ENCODE measurements around the gene RGS14.
A peak's percentile ranks its signal among the peaks of the same experiment; 100 is the strongest.

Gene RGS14

DNA sequence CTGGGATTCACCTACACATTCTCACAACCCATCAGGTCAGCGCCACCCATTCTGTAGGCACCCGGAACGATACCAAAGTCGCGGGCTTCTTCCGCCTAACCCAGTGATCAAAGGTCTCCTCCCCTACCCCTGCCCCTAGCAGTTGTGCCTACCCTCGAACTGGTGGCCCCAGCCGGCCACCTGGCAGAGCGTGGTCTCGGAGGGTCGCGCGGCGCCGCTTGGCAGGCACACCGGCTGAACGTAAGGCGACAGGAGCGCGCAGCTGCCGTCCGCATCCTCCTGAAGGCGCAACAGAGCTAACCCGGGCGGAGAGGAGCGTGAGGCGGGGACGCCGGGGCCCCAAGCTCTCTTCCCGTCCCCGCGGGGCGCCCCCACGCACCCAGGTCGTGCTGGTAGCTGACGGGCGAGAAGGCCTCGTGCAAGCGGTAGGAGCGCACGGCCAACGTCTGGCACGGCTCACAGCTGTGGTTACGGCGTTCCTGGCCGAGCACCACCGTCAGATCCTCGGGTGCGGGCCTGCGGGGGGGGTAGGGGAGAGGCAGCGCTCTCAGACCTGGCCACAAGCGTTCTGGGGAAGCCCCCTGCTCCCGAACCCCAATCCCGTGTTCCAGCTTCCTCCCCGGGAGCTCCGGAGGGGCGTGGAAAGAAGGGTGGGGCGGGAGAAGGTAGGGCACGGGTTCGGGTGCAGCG is 45.5 kb downstream of the RGS14 start:
- H3K27ac ChIP-seq: peak overlapping the region; percentile 96
- TF ChIP-seq ZFX (IDR thresholded peaks at IDR 0.05): peak; percentile 75; the same call in 1 of the 2 replicates
- TF ChIP-seq, protein P1, sequence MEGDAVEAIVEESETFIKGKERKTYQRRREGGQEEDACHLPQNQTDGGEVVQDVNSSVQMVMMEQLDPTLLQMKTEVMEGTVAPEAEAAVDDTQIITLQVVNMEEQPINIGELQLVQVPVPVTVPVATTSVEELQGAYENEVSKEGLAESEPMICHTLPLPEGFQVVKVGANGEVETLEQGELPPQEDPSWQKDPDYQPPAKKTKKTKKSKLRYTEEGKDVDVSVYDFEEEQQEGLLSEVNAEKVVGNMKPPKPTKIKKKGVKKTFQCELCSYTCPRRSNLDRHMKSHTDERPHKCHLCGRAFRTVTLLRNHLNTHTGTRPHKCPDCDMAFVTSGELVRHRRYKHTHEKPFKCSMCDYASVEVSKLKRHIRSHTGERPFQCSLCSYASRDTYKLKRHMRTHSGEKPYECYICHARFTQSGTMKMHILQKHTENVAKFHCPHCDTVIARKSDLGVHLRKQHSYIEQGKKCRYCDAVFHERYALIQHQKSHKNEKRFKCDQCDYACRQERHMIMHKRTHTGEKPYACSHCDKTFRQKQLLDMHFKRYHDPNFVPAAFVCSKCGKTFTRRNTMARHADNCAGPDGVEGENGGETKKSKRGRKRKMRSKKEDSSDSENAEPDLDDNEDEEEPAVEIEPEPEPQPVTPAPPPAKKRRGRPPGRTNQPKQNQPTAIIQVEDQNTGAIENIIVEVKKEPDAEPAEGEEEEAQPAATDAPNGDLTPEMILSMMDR (conservative IDR thresholded peaks at IDR 0.05): no peak

DNA sequence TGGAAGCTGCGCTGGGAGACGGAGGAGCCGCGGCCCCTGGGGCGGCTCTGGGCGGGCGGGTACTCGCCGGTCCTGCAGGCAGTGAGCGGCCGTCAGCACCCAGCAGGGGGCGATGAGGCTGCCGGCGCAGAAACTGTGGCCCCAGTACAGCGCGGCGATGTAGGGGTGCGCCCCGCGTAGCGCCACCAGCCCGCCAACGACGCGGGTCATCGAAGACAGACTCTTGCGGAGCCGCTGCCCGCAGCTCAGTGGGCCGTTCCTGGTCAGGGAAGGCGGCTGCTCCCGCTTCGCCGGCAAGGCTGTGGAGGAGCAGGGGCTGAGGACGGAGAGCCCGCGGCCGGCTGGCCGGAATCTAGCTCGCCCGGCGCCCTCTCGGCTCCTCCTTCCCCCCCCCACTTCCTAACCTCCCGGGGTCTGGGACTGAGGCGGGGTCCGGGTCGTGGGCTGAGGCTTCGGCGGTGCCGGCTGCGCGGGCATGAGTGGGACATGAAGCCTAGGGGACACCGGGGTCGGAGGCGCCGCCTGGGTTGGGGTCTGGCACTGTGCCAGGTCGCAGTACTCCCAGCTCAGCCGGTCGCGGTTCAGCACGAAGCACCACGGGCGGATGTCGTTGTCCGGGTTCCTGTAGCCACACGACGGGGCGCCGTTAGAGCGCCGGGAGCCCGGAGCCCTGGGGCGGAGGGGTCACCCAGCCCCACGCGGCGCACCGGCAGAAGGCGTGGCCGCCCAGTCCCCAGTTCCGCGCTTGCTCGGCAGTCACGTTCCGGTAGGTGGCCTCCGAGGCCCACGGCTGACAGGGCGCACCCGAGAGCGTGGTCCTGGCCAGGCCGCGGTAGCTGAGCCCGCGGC is 46.3 kb downstream of the RGS14 start:
- H3K27ac ChIP-seq: peak overlapping the region; percentile 96

DNA sequence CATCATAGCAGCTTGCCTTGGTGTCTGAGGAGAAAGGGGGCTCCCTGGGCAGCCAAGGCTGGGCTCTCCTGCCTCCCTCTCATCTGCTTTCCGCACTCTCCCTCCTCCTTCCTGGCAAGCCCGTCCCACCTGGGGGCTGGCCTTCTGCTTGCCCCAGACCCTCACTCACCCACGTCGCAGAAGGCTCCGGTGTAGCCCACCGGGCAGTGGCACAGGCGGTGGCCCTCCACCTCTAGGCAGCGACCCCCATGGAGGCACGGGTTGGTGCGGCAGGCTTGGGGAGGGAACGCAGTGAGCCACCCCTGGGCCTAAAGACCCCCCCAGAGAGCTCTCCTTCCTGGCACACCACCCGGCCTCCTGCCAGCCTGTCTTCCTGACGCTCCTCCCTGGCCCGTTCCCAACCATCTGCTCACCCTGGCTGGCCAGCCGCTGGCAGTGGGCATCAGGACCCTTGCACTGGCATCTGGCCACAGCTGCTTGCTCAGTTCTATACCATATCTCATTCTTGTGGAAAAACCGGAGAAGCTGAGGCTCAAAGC is 47.0 kb downstream of the RGS14 start:
- H3K27ac ChIP-seq: peak overlapping the region; percentile 96
- TF ChIP-seq, protein P1 (conservative IDR thresholded peaks at IDR 0.05): no peak
- 0 out of 2 replicates have a peak, but pooled peaks have one; percentile 4 for TF ChIP-seq ZFX (IDR thresholded peaks at IDR 0.05)

More for the DNA sequence above, 46.3 kb downstream of the RGS14 start:
- TF ChIP-seq ZFX (IDR thresholded peaks at IDR 0.05): peak; percentile 52; the same call in 1 of the 2 replicates
- TF ChIP-seq, protein P1 (conservative IDR thresholded peaks at IDR 0.05): peak; percentile 83

DNA sequence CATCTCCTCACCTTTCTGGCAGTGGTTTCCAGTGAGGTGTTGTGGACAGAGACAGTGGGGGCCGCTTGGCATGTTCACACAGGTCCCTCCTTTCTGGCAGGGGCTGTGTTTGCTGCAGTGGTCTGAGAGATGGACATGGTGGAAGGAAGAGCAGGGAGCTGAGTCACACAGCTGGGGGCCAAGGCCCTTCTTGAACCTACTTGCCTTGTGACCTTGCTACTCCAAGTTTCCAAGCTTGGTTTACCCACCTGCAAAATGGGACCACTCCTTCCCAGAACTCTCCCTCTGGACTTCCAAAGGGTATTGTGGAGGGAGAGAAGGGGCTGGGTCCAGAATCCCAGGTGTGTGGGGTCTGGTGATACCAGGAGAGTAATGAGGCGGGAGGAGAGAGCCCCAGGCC is 47.6 kb downstream of the RGS14 start:
- no peak overlapping the region; the same call in 1 of the 2 replicates for H3K27ac ChIP-seq
- no peak for TF ChIP-seq ZFX (IDR thresholded peaks at IDR 0.05)
- TF ChIP-seq, protein P1 (conservative IDR thresholded peaks at IDR 0.05): no peak

DNA sequence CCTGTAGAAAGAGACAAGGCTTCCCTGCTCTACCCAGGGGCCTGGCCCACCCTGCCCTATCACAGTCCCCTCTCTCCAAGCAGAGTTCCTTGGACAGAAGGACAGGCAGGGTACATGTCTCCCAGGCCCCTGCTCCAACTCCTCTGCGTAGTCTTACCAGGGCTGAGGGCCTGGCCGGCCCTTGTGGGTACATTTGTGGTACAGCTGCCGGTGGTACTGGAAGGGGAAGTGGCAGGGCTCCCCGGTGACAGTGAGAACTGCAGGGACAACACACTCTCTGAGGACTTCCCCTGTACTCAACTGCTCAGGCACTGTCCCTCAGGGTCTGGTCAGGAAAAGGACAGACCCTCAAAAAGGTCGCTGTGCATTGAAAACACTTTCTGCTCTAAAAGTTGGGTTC is 48.1 kb downstream of the RGS14 start:
- TF ChIP-seq, protein P1 (conservative IDR thresholded peaks at IDR 0.05): no peak
- no peak overlapping the region for H3K27ac ChIP-seq

DNA sequence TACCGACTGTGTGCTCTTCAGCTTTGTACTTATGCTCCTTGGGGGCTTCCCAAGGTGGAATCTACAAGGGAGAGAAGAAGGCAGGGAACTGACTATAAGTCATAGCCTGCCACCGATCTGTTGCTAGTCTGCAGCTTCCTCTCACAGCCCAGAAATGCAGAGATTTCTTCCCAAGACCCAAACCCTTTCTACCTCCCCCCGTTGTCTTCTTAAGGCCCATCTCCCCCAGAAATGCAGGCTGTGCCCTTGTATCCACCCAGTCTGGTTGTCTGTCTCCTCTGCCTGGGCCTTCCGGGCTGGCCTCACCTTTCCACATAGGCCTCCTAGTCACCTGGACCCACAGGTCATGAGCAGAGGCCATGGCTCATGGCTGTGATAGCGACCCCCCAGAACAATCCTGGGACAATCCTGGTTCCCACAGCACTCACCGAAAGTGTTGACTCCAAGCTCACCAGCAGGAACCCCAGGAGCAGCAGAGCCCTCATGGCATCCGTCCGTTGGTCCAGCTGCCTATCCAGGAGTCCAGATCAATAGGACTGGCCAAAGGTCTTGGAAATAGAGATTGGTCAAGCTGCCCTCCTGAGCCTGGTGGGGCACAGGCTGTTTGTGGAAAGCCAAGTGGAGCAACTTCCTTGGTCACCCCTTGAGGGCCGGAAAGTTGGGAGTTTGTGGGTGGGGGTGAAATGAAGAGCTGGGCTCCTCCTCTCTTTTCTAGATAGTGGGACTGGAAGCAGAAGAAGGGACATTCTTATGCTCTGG is 51.5 kb downstream of the RGS14 start, which contains the start of gene F12:
F12 (minus strand) TSS at position 522 of the 759 bp plus-strand sequence; CDS start at position 485, 37 bp downstream.
- H3K27ac ChIP-seq: no peak within 1 kb of the TSS

More for the DNA sequence above, 51.5 kb downstream of the RGS14 start, which contains the start of gene F12:
- TF ChIP-seq ZFX (IDR thresholded peaks at IDR 0.05): no peak
- TF ChIP-seq, protein P1 (conservative IDR thresholded peaks at IDR 0.05): no peak

Data from C4-2B (cell line).